Panc1 (cell line): ENCODE data around the gene ME2. TPM values are rescaled to one million over a fixed set of nuclear protein-coding genes. Genes with fewer than 3 reads are reported as not detected.

Experiments used
- ATAC-seq: fragments of 200-7000 bp; cut with Tn5 transposase; 2 replicates; pipeline ENCODE4 v1.9.1; 2020; ENCODE audit warnings: mild to moderate bottlenecking, moderate library complexity
- BruUV-seq: library from RNA; stranded (reverse); fragments of 400-500 nt; replicated peaks from 2 replicates; lab custom pipeline; 2021; lab: Mats Ljungman, UMichigan
- CTCF ChIA-PET: fragments of 300-600 bp; sonication (Branson Sonifier 250); formaldehyde crosslinking; loops from one replicate; lab custom pipeline; 2022; ENCODE audit warnings: antibody characterized with exemption; lab: Charles Lee
- POLR2A ChIA-PET: fragments of 300-600 bp; sonication (Branson Sonifier 250); formaldehyde crosslinking; loops from one replicate; lab custom pipeline; 2022; ENCODE audit warnings: antibody characterized with exemption; lab: Charles Lee
- DNase-seq: peaks from one replicate; pipeline ENCODE4 v3.0.0-alpha.2; 2010; ENCODE audit warnings: low read depth, low spot score
- H3K27ac ChIP-seq: 2 replicates; pipeline ENCODE4 v1.5.1; 2011; ENCODE audit warnings: mild to moderate bottlenecking, low read length, inconsistent platforms
- H3K27me3 ChIP-seq: fragments of 200-500 bp; sonication (Bioruptor generic); 2 replicates; pipeline ENCODE4 v1.6.0; 2014; ENCODE audit warnings: low read length, inconsistent platforms; ENCODE audit not compliant: control insufficient read depth, insufficient read depth
- H3K36me3 ChIP-seq: fragments of 200-500 bp; sonication (Bioruptor generic); 2 replicates; pipeline ENCODE4 v1.5.1; 2014; ENCODE audit warnings: inconsistent platforms, mild to moderate bottlenecking, low read length, moderate library complexity; ENCODE audit not compliant: control insufficient read depth, insufficient read depth
- H3K4me1 ChIP-seq: 2 replicates; pipeline ENCODE4 v1.5.1; 2011; ENCODE audit warnings: inconsistent platforms, mild to moderate bottlenecking, low read length, moderate library complexity; ENCODE audit not compliant: control insufficient read depth, insufficient read depth
- H3K4me3 ChIP-seq, 2 experiments: 2 replicates each; pipeline ENCODE4 v1.5.1; 2011 to 2012; ENCODE audit warnings: low read depth in 2 of 2, low read length in 2 of 2, mild to moderate bottlenecking in 2 of 2, inconsistent platforms in 1 of 2, moderate library complexity in 1 of 2
- H3K9me3 ChIP-seq: fragments of 200-500 bp; sonication (Bioruptor generic); 2 replicates; pipeline ENCODE4 v1.5.1; 2014; ENCODE audit warnings: low read depth, mild to moderate bottlenecking, inconsistent platforms, low read length, moderate library complexity; ENCODE audit not compliant: control insufficient read depth, insufficient read depth
- POLR2AphosphoS5 ChIP-seq: IDR thresholded peaks from 2 replicates; pipeline ENCODE4 v1.6.1; 2012; ENCODE audit warnings: mild to moderate bottlenecking, low read depth, low read length, moderate library complexity
- SIN3A ChIP-seq: IDR thresholded peaks from 2 replicates; pipeline ENCODE4 v1.6.1; 2012; ENCODE audit warnings: low read depth, mild to moderate bottlenecking, low read length, moderate library complexity, borderline replicate concordance; ENCODE audit not compliant: insufficient read depth
- TCF7L2 ChIP-seq: IDR thresholded peaks from 2 replicates; pipeline ENCODE4 v1.6.1; 2011; ENCODE audit warnings: mild to moderate bottlenecking, low read depth, low read length, inconsistent platforms
- in situ Hi-C: cut with HindIII; loops from 2 replicates; pipeline ENCODE4 v1.10.0; 2016; ENCODE audit warnings: low sequenced_read_pairs, low pct_unique_long_range_greater_than_20kb
- intact Hi-C: fragments of 100-400 bp; cut with micrococcal nuclease; formaldehyde crosslinking; loops from one replicate; pipeline ENCODE4 v1.10.0; 2022; ENCODE audit not compliant: unreplicated experiment
- total RNA-seq: library from RNA; stranded (reverse); gene quantifications from one replicate; pipeline ENCODE4 v1.2.1, GENCODE V29; 2021; ENCODE audit not compliant: unreplicated experiment
- TF ChIP-seq, protein P1 (sequence below), 2 experiments: IDR thresholded peaks; 2 replicates each; pipeline ENCODE4 v1.6.1; 2011 to 2012; ENCODE audit warnings: low read depth in 2 of 2, control low read depth in 1 of 2, low read length in 1 of 2, mild to moderate bottlenecking in 1 of 2, moderate library complexity in 1 of 2; ENCODE audit not compliant: insufficient read depth in 1 of 2
- TF ChIP-seq, protein P2 (sequence below): fragments of 450-650 bp; IDR thresholded peaks from 2 replicates; pipeline ENCODE4 v1.5.1; 2017; ENCODE audit warnings: mild to moderate bottlenecking

Gene ME2
- total RNA-seq, 1 experiment from 2014 or later: 38.2 TPM

GRCh38 chr18:50918153-50918552, 39.2 kb downstream of the ME2 start:
- no peaks in the 10 kb centered on the region for H3K4me1 ChIP-seq
- in situ Hi-C loops (no loop called here), intact Hi-C loops (no loop called here)
- no TSS peak for BruUV-seq
- H3K27ac ChIP-seq: no peak overlapping the region
- ChIA-PET POLR2A (no interaction called here), CTCF (no interaction called here)
- peaks cover 4% of the 10 kb centered on the region; the same call in 1 of the 2 replicates for H3K36me3 ChIP-seq
- H3K4me3 ChIP-seq: no peak overlapping the region
- DNase-seq (no peak), ATAC-seq (no peak)
- no peaks in the 10 kb centered on the region for H3K27me3 ChIP-seq
- no peaks in the 10 kb centered on the region for H3K9me3 ChIP-seq
- no peak for TF ChIP-seq TCF7L2
- TF ChIP-seq POLR2AphosphoS5: no peak
- TF ChIP-seq, protein P1, sequence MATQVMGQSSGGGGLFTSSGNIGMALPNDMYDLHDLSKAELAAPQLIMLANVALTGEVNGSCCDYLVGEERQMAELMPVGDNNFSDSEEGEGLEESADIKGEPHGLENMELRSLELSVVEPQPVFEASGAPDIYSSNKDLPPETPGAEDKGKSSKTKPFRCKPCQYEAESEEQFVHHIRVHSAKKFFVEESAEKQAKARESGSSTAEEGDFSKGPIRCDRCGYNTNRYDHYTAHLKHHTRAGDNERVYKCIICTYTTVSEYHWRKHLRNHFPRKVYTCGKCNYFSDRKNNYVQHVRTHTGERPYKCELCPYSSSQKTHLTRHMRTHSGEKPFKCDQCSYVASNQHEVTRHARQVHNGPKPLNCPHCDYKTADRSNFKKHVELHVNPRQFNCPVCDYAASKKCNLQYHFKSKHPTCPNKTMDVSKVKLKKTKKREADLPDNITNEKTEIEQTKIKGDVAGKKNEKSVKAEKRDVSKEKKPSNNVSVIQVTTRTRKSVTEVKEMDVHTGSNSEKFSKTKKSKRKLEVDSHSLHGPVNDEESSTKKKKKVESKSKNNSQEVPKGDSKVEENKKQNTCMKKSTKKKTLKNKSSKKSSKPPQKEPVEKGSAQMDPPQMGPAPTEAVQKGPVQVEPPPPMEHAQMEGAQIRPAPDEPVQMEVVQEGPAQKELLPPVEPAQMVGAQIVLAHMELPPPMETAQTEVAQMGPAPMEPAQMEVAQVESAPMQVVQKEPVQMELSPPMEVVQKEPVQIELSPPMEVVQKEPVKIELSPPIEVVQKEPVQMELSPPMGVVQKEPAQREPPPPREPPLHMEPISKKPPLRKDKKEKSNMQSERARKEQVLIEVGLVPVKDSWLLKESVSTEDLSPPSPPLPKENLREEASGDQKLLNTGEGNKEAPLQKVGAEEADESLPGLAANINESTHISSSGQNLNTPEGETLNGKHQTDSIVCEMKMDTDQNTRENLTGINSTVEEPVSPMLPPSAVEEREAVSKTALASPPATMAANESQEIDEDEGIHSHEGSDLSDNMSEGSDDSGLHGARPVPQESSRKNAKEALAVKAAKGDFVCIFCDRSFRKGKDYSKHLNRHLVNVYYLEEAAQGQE (IDR thresholded peaks at IDR 0.05; ENCODE audit: insufficient read depth in 1 of 2, low read depth in 2 of 2, low read length in 1 of 2): no peak
- TF ChIP-seq, protein P2, sequence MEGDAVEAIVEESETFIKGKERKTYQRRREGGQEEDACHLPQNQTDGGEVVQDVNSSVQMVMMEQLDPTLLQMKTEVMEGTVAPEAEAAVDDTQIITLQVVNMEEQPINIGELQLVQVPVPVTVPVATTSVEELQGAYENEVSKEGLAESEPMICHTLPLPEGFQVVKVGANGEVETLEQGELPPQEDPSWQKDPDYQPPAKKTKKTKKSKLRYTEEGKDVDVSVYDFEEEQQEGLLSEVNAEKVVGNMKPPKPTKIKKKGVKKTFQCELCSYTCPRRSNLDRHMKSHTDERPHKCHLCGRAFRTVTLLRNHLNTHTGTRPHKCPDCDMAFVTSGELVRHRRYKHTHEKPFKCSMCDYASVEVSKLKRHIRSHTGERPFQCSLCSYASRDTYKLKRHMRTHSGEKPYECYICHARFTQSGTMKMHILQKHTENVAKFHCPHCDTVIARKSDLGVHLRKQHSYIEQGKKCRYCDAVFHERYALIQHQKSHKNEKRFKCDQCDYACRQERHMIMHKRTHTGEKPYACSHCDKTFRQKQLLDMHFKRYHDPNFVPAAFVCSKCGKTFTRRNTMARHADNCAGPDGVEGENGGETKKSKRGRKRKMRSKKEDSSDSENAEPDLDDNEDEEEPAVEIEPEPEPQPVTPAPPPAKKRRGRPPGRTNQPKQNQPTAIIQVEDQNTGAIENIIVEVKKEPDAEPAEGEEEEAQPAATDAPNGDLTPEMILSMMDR: no peak
- no peak for TF ChIP-seq SIN3A

- DNase-seq (no peak), ATAC-seq (no peak)
- no peak overlapping the region for H3K27ac ChIP-seq
- H3K27me3 ChIP-seq: no peaks in the 10 kb centered on the region
- CTCF ChIA-PET: no interaction called here
- in situ Hi-C loops: no loop called here
- no TSS peak for BruUV-seq
- H3K4me3 ChIP-seq: no peak overlapping the region
- peaks cover 7% of the 10 kb centered on the region; the same call in 1 of the 2 replicates for H3K36me3 ChIP-seq
- TF ChIP-seq SIN3A: no peak
- intact Hi-C loops: no loop called here
- H3K4me1 ChIP-seq: no peaks in the 10 kb centered on the region
- no peaks in the 10 kb centered on the region; the same call in 1 of the 2 replicates for H3K9me3 ChIP-seq
- POLR2A ChIA-PET: no interaction called here
Measured at GRCh38 chr18:50924372-50924771, 45.5 kb downstream of the ME2 start.

DNA sequence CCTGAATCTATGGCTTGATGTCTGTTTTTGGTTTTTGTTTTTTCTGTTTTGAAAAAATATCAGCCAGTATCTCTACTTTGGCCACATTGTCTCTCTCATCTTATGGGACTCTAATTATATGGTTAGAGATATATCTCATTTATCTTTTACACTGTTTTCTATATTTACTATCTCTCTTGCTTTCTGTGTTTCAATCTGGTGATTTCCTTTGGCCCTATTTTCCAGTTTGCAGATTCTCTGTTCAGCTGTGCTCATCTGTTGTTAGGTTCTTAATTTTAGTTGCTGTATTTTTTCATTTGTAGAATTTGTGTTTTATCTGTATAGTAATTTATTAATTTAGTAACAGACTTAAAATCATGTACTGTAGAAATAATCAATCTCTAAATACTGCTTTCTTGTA, 47.6 kb downstream of the ME2 start:
- in situ Hi-C loops: no loop called here
- no TSS peak for BruUV-seq
- Histone ChIP-seq H3K4me1 (no peaks in the 10 kb centered on the region), H3K27me3 (no peaks in the 10 kb centered on the region), H3K27ac (no peak overlapping the region), H3K4me3 (no peak overlapping the region), H3K36me3 (peaks cover 7% of the 10 kb centered on the region; the same call in 1 of the 2 replicates), H3K9me3 (no peaks in the 10 kb centered on the region; the same call in 1 of the 2 replicates)
- no peak for ATAC-seq
- no peak for DNase-seq
- TF ChIP-seq TCF7L2 (no peak), SIN3A (no peak), POLR2AphosphoS5 (no peak)
- TF ChIP-seq, protein P2: no peak
- ChIA-PET CTCF (no interaction called here), POLR2A (no interaction called here)
- intact Hi-C loops: no loop called here
